NCI-H1694 (cell line): ENCODE measurements around the gene LYL1.

ENCODE experiments used
- DNase-seq: peaks from one replicate; lab custom pipeline; 2025; lab: John Stamatoyannopoulos, UW

The LYL1 gene

DNA sequence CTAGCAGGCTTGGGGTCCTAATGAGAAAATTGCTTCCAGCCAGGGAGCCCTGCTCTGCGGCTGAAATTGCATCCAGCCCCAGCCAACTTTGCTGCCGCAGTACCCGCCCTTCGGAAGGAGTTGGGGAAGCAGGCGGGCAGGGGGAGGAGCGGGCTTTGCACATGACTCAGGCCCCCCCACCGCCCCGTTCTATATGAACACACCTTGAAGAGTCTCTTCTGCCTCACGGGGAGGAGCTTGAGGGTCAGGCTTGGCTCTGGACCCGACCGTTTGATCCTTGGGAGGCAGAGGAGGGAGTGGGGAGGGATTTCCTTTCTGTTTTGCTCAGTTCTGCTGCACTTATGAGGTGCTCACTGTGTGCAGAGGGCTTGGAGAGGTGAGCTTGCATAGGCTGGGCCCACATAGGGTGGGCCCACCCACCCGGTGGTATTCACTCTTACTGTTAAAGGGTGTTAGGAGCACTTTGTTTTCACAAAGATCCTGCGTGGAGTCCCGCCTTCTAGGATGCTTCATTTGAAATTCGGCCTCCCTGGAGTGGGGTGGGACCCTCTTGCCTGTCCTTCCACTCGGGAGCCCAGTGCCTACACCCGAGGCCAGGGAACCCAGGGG lies 46.5 kb downstream of the LYL1 start:
- DNase-seq = no peak

DNA sequence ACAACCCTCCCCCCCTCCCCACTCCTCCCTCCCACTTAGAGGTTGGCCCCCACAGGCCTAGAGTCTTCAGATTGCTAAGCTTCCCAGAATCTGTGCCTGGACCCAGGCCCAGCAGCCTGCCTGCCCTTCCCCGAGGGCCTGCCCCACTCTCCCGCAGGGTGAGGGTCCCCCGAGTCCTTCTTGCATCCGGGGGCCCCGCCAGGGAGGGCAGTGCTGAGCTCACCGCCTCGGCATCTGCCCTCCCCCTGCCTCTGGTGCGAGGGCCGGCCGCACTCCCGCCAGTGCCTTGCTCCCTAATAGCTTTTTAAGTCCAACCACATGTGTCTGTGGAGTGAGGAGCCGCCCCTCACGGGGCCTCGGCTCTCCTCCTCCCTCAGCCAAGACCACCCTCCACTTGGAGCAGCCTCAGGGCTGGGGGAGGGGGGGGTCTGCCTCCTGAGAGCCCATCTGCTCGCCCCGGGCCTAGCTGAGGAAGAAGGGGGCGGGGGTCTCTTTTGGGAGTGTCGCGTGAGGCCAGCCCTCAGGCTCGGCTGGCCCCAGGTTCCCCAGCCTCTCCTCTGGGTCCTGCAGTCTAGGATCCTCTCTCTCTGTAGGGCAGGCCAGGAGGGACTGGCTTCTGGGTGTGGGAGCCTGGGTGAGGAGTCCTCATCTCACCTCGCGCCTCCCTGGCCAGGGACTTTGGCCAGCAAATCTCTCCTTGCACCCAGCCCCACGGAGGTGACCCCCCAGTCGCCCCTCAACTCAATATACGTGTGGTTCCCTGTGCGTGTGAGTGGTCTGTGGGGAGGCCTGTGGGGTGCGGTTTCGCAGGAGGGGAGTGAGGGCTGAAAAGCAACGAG lies 47.2 kb downstream of the LYL1 start:
- no peak for DNase-seq

- DNase-seq = no peak
Measured at GRCh38 chr19:13054626-13055212, 47.9 kb downstream of the LYL1 start.

GRCh38 chr19:13053761-13054625 lies 48.7 kb downstream of the LYL1 start:
- DNase-seq = no peak

GRCh38 chr19:13053238-13053637 lies 49.4 kb downstream of the LYL1 start:
- DNase-seq = no peak

GRCh38 chr19:13052447-13053175 lies 50.0 kb downstream of the LYL1 start:
- no peak for DNase-seq

GRCh38 chr19:13051557-13052165 lies 51.0 kb downstream of the LYL1 start:
- DNase-seq = no peak

- DNase-seq = no peak
Measured at GRCh38 chr19:13050274-13050673, 52.4 kb downstream of the LYL1 start.
